H1 (cell line): ENCODE data around the gene MTARC2. TPM values are rescaled to one million over a fixed set of nuclear protein-coding genes. Genes with fewer than 3 reads are reported as not detected.

ENCODE experiments used
- EP300 ChIP-seq, 2 experiments: IDR thresholded peaks; 1 replicate in 1 of 2; 2 replicates in 1 of 2; pipeline ENCODE4 v1.6.1; 2011 to 2012; ENCODE audit warnings: low read depth in 2 of 2, low read length in 2 of 2, mild to moderate bottlenecking in 2 of 2, borderline replicate concordance in 1 of 2, inconsistent platforms in 1 of 2, moderate library complexity in 1 of 2
- JUN ChIP-seq: IDR thresholded peaks from 2 replicates; pipeline ENCODE4 v1.6.1; 2011; ENCODE audit warnings: low read depth, mild to moderate bottlenecking, improper control_type of control experiment, low read length
- MAFK ChIP-seq: IDR thresholded peaks from 2 replicates; pipeline ENCODE4 v1.6.1; 2012; ENCODE audit warnings: low read depth, mild to moderate bottlenecking, improper control_type of control experiment, low read length
- SIX5 ChIP-seq: IDR thresholded peaks from 2 replicates; pipeline ENCODE4 v1.6.1; 2011; ENCODE audit warnings: mild to moderate bottlenecking, low read depth, low read length
- TCF12 ChIP-seq: IDR thresholded peaks from 2 replicates; pipeline ENCODE4 v1.6.1; 2011; ENCODE audit warnings: low read depth, mild to moderate bottlenecking, low read length
- ZNF274 ChIP-seq: IDR thresholded peaks from 2 replicates; pipeline ENCODE4 v1.7.0; 2012; ENCODE audit warnings: low read length, borderline replicate concordance; ENCODE audit errors: extremely low read depth
- polyA plus RNA-seq, 7 experiments: library from polyadenylated mRNA; depleted of rRNA in 3 of 7; stranded (reverse) in 5 of 7; unstranded in 2 of 7; fragments of >200 nt in 5 of 7; fragments of 200-250 nt in 2 of 7; gene quantifications; 1 replicate in 5 of 7; 2 replicates in 1 of 7; 4 replicates in 1 of 7; pipeline versions ENCODE4 v1.2.1 to v1.2.3, GENCODE V29; 2011 to 2013; ENCODE audit warnings: missing spikeins in 2 of 7, mixed read lengths in 2 of 7
- total RNA-seq: library from RNA; stranded (reverse); fragmentation: NEBNext Ultra II Directional; extraction: Animal tissue kit (Norgen Biotek cat#: 25700); gene quantifications from 2 replicates; pipeline ENCODE4 v1.2.1, GENCODE V29; 2021
- TF ChIP-seq, protein P1 (sequence below): fragments of 300-600 bp; sonication (generic); IDR thresholded peaks from 2 replicates; pipeline ENCODE4 v1.7.1; 2012; ENCODE audit warnings: low read length, moderate library complexity, mild to moderate bottlenecking, inconsistent platforms; ENCODE audit not compliant: insufficient replicate concordance
- TF ChIP-seq, protein P2 (sequence below): IDR thresholded peaks from 2 replicates; pipeline ENCODE4 v1.6.1; 2011; ENCODE audit warnings: low read depth, mild to moderate bottlenecking, low read length; ENCODE audit not compliant: insufficient read depth

The MTARC2 gene
- total and polyA plus RNA-seq, 2 of the 8 experiments (the other 6 are each of a cell fraction or from before 2014, with no cell fraction given) = 7.2 to 7.9 TPM

DNA sequence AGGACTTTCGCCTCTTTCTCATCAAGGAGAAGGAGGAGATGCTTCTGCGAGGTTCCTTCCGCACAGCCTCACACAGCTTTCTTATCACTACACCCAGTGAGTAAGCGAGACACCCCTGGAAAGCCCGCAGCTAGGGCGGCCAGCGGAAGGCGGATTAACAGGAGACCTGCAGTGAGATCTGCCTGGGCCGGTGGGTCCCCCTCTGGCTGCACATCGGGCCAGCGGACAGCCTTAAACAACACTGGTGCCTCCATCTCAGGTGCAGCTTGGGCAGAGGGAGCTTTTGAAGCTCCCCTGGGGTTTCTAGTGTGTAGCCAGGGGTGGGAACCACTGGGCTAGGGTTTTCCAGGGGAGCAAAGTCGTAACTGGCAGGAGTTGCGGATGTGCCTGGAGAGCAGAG lies 21.1 kb downstream of the MTARC2 start (continued):
- TF ChIP-seq, protein P1, sequence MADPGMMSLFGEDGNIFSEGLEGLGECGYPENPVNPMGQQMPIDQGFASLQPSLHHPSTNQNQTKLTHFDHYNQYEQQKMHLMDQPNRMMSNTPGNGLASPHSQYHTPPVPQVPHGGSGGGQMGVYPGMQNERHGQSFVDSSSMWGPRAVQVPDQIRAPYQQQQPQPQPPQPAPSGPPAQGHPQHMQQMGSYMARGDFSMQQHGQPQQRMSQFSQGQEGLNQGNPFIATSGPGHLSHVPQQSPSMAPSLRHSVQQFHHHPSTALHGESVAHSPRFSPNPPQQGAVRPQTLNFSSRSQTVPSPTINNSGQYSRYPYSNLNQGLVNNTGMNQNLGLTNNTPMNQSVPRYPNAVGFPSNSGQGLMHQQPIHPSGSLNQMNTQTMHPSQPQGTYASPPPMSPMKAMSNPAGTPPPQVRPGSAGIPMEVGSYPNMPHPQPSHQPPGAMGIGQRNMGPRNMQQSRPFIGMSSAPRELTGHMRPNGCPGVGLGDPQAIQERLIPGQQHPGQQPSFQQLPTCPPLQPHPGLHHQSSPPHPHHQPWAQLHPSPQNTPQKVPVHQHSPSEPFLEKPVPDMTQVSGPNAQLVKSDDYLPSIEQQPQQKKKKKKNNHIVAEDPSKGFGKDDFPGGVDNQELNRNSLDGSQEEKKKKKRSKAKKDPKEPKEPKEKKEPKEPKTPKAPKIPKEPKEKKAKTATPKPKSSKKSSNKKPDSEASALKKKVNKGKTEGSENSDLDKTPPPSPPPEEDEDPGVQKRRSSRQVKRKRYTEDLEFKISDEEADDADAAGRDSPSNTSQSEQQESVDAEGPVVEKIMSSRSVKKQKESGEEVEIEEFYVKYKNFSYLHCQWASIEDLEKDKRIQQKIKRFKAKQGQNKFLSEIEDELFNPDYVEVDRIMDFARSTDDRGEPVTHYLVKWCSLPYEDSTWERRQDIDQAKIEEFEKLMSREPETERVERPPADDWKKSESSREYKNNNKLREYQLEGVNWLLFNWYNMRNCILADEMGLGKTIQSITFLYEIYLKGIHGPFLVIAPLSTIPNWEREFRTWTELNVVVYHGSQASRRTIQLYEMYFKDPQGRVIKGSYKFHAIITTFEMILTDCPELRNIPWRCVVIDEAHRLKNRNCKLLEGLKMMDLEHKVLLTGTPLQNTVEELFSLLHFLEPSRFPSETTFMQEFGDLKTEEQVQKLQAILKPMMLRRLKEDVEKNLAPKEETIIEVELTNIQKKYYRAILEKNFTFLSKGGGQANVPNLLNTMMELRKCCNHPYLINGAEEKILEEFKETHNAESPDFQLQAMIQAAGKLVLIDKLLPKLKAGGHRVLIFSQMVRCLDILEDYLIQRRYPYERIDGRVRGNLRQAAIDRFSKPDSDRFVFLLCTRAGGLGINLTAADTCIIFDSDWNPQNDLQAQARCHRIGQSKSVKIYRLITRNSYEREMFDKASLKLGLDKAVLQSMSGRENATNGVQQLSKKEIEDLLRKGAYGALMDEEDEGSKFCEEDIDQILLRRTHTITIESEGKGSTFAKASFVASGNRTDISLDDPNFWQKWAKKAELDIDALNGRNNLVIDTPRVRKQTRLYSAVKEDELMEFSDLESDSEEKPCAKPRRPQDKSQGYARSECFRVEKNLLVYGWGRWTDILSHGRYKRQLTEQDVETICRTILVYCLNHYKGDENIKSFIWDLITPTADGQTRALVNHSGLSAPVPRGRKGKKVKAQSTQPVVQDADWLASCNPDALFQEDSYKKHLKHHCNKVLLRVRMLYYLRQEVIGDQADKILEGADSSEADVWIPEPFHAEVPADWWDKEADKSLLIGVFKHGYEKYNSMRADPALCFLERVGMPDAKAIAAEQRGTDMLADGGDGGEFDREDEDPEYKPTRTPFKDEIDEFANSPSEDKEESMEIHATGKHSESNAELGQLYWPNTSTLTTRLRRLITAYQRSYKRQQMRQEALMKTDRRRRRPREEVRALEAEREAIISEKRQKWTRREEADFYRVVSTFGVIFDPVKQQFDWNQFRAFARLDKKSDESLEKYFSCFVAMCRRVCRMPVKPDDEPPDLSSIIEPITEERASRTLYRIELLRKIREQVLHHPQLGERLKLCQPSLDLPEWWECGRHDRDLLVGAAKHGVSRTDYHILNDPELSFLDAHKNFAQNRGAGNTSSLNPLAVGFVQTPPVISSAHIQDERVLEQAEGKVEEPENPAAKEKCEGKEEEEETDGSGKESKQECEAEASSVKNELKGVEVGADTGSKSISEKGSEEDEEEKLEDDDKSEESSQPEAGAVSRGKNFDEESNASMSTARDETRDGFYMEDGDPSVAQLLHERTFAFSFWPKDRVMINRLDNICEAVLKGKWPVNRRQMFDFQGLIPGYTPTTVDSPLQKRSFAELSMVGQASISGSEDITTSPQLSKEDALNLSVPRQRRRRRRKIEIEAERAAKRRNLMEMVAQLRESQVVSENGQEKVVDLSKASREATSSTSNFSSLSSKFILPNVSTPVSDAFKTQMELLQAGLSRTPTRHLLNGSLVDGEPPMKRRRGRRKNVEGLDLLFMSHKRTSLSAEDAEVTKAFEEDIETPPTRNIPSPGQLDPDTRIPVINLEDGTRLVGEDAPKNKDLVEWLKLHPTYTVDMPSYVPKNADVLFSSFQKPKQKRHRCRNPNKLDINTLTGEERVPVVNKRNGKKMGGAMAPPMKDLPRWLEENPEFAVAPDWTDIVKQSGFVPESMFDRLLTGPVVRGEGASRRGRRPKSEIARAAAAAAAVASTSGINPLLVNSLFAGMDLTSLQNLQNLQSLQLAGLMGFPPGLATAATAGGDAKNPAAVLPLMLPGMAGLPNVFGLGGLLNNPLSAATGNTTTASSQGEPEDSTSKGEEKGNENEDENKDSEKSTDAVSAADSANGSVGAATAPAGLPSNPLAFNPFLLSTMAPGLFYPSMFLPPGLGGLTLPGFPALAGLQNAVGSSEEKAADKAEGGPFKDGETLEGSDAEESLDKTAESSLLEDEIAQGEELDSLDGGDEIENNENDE = no peak
- TF ChIP-seq JUN (no peak), SIX5 (no peak), MAFK (no peak), EP300 (IDR thresholded peaks at IDR 0.05; ENCODE audit: borderline replicate concordance in 1 of 2, low read depth in 2 of 2, low read length in 2 of 2) (no peak), TCF12 (no peak), ZNF274 (no peak)
- TF ChIP-seq, protein P2, sequence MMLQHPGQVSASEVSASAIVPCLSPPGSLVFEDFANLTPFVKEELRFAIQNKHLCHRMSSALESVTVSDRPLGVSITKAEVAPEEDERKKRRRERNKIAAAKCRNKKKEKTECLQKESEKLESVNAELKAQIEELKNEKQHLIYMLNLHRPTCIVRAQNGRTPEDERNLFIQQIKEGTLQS = no peak
